ENCODE results near the gene SMCP.

- TF ChIP-seq POLR2A (IDR thresholded peaks at IDR 0.05) = no peak
- no peak for TF ChIP-seq CTCF (IDR thresholded peaks at IDR 0.05)
- no peak for TF ChIP-seq EP300 (IDR thresholded peaks at IDR 0.05)
- TF ChIP-seq POLR2AphosphoS5 (IDR thresholded peaks at IDR 0.05) = no peak
These were observed 28.0 kb downstream of the SMCP start for GRCh38 chr1:152906023-152906565.
